ELF-1 (cell line): Measurements from ENCODE around the gene TPT1.
"Not testable (repeated sequence)": the region's sequence is repeated elsewhere in the genome, so short reads cannot be mapped to it uniquely, and the experiment has no call there.

ENCODE experiments used
- DNase-seq: peaks from one replicate; pipeline ENCODE4 v3.0.0-alpha.2; 2016; ENCODE audit warnings: low read depth, low spot score

The TPT1 gene

DNA sequence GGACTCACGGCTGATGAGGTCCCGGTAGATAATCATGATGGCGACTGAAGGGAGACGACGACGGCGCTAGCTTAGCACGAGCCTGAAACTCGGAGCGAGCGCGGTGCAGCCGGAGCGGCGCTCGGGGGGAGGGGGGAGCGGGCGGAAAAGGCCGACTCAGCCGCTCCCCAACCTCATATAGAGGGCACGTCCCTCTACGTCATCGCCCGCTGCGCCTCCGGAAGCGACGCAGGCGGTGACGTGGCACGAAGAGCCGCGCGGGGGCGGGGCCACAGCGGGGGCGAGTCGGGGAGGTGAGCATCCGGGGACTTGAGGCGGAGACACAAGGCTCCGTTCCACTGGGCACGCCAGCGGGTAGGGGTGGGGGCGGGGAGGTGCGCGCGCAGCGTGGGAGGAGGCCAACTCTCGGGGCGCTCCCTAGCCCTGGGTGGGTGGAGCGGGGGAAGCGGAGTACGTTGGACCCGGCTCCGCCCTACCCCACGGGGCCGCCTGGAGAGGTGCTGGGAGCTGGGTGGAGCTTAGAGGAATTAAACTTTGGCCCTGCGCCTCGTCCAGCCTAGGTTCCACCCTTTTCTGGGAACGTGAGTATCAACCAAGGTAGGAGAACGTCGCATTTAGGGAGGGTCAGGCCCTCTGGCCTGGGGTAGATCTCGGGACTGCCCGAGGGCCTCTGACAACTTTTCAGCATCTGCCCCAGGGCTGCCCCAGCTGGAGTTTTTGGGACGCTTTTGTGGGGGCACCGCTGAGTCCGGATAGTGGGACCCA lies at the start of gene TPT1:
Gene TPT1, minus strand, starts transcription at position 150 of the 765 bp plus-strand sequence. Its CDS starts 114 bp downstream, at position 36.
- peak; percentile 98 for DNase-seq

DNA sequence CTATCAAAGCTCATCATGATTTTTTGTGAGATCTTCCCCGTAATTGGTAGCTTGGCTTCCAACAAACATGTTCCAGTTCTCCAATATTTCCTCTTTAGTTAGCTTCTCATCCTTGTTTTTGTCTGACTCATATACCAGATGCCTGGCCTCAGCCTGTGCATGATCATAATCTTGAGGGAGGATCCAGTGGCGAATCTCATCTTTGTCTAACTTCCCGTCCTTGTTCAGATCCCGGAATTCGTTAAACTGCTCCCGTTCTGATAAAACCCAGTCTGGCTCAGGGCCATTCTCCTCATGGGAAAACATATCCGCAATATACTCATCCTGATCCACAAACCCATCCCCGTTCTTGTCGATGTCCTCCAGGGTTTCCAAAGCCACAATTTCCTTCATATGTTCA lies 49.4 kb upstream of the TPT1 start:
- not testable (repeated sequence) for DNase-seq

DNA sequence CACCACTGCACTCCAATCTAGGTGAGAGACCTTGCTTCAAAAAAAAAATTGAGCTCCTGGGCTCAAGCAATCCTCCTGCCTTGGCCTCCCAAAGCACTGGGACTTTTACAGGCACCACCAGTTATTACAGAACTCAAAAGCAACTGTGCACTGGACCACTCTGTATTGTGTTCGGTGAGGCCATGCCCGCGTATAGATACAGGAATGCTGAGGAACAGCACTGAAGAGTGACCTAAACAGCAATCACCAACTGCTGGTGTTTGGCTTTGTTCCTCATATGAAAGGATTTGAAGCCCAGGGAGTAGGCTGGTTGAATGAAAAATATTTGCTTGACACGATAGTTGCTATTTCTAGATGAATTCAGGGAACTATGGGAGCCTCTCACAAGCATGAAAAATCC lies 47.7 kb upstream of the TPT1 start:
- no peak for DNase-seq

DNA sequence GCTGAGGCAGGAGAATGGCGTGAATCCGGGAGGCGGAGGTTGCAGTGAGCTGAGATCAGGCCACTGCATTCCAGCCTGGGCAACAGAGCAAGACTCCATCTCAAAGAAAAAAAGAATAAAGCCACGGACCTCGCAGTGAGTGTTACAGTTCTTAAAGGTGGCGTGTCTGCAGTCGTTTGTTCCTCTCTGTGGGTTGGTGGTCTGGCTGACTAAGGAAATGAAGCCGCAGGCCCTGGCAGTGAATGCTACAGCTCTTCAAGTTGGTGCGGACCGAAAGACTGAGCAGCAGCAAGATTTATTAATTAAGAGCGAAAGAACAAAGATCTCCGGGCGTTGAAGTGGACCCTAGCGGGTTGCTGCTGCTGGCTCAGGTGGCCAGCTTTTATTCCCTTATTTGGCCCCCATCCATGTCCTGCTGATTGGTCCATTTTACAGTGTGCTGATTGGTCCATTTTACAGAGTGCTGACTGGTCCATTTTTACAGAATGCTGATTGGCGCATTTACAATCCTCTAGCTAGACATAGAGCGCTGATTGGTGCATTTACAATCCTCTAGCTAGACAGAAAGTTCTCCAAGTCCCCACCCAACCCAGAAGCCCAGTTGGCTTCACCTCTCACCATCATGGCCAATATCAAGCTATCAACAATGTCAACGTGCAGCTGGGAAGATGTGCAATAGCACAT lies 46.1 kb upstream of the TPT1 start:
- not testable (repeated sequence) for DNase-seq

DNA sequence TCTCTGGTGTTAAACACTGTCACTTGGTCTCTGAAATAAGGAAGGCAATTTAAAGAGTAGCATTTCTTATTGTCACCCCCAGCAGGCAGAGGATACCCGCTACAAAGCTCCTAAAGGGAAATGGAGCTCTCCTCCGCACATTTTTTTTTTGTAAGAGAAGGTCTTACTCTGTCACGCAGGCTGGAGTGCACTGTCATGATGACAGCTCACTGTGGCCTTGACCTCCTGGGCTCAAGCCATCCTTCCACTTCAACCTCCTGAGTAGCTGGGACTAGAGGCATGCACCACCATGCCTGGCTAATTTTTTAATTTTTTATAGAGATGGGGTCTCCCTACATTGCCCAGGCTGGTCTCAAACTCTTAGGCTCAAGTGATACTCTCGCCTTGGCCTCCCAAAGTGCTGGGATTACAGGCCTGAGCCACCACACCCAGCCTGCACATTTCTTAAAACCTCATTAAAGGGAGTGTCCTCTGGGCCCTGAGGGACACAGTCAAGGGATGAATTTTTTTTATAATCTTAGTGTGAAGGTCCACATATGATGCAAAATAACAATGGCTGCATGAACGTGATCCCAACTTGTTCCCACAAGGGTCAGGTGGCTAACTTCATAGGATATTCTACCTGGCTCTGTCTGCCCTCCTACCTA lies 45.0 kb upstream of the TPT1 start:
- no peak for DNase-seq

DNA sequence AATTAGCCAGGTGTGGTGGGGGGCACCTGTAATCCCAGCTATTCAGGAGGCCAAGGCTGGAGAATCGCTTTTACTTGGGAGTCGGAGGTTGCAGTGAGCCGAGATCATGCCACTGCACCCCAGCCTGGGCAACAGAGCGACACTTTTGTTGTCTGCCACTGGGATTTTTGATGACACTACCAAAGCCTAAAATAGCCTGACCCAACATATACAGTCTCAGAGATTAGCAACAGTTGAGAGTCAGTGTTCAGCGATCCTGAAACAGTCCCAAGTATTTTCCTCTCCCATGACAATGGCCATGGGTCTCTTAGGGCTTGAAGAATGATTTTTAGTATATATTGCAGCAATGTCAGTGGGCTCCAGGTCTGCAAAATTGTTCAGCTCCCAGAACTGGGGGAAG lies 44.3 kb upstream of the TPT1 start:
- DNase-seq, result no peak

DNA sequence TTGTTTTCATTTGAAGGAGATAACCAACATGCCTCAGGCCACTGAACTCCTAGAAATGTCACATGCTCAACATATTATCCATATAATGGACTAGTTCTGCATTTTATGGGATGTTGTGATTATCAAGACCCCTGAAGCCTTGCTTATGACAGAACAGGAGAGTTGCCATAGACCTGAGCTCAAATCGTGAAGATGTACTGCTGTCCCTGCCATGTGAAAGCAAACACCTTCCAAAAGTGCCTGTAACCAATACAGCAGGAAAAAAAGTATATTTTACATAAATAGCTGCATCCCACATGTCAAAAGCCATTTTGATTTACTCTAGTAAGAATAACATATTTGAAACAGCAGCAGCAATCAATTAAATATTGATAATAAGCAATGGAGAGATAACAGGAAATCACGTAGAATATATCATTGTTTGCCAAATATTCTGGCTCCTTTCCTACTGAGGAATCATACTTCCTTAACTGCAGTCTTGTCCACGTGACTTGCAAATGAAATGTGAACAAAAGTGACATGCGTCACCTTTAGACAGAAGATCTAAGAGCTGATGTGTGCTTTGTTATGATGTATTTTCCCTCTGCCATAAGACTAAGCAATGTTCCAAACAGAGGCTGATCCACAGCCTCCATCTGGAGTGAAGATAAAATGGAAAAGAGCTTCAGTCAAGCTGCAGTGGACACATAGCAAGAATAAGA lies 43.6 kb upstream of the TPT1 start:
- DNase-seq, result no peak

DNA sequence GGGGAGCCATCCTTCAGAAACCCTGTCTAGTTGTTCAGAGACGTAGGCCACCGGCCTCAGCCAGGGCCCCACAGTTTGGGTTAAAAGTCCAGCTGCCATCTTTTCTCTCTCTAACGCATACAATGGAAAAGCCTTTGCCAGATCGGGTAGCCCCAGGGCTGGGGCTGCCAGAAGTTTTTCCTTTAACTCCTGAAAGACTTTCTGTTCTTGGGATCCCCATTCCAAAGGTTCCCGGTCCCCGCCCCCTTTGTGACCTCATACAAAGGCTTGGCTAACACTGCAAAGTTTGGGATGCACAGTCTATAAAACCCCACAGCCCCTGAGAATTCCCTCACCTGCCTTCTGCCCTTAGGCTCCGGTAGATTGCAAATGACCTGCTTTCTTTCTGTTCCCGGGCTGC lies 41.8 kb upstream of the TPT1 start:
- DNase-seq, result not testable (repeated sequence)

DNA sequence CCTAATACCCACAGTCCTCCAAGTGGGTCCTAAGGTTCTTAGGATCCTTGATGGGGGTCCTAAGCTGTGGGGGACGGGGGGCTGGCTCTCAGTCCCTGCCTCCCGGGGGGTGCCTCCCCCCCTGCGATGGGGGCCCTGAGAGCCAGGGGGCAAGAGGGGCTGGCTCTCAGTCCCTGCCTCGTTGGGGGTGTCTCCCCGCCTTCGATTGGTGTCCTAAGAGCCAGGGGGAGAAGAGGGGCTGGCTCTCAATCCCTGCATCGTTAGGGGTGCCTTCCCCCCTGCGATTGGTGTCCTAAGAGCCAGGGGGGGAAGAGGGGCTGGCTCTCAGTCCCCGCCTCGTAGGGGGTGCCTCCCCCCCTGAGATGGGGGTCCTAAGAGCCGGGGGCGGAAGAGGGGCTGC lies 40.2 kb upstream of the TPT1 start:
- no peak for DNase-seq

DNA sequence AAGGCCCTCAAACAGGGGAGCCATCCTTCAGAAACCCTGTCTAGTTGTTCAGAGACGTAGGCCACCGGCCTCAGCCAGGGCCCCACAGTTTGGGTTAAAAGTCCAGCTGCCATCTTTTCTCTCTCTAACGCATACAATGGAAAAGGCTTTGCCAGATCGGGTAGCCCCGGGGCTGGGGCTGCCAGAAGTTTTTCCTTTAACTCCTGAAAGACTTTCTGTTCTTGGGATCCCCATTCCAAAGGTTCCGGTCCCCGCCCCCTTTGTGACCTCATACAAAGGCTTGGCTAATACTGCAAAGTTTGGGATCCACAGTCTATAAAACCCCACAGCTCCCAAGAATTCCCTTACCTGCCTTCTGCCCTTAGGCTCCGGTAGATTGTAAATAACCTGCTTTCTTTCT lies 39.7 kb upstream of the TPT1 start:
- peak; percentile 55 for DNase-seq

DNA sequence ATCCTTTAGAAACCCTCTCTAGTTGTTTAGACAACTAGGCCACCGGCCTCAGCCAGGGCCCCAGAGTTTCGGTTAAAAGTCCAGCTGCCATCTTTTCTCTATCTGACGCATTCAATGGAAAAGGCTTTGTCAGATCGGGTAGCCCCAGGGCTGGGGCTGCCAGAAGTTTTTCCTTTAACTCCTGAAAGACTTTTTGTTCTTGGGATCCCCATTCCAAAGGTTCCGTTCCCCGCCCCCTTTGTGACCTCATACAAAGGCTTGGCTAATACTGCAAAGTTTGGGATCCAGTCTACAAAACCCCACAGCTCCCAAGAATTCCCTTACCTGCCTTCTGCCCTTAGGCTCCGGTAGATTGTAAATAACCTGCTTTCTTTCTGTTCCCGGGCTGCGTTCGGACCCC lies 38.5 kb upstream of the TPT1 start:
- DNase-seq, result peak; percentile 90

DNA sequence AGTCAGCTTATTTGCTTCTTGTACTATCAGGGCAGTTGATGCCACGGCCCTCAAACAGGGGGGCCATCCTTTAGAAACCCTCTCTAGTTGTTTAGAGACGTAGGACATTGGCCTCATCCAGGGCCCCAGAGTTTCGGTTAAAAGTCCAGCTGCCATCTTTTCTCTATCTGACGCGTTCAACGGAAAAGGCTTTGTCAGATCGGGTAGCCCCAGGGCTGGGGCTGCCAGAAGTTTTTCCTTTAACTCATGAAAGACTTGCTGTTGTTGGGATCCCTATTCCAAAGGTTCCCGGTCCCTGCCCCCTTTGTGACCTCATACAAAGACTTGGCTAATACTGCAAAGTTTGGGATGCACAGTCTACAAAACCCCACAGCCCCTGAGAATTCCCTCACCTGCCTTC lies 37.8 kb upstream of the TPT1 start:
- DNase-seq, result peak; percentile 67

DNA sequence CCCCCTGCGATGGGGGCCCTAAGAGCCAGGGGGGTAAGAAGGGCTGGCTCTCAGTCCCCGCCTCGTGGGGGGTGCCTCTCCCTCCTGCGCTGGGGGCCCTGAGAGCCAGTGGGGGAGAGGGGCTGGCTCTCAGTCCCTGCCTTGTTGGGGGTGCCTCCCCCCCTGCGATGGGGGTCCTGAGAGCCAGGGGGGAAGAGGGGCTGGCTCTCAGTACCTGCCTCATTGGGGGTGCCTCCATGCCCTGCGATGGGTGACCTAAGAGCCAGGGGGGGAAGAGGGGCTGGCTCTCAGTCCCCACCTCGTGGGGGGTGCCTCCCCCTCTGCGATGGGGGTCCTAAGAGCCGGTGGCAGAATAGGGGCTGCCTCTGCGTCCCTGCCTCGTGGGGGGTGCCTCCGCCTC lies 36.3 kb upstream of the TPT1 start:
- DNase-seq, result not testable (repeated sequence)

DNA sequence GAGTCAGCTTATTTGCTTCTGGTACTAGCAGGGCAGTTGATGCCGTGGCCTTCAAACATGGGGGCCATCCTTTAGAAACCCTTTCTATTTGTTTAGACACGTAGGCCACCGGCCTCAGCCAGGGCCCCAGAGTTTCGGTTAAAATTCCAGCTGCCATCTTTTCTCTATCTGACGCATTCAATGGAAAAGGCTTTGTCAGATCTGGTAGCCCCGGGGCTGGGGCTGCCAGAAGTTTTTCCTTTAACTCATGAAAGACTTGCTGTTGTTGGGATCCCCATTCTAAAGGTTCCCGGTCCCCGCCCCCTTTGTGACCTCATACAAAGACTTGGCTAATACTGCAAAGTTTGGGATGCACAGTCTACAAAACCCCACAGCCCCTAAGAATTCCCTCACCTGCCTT lies 35.7 kb upstream of the TPT1 start:
- DNase-seq, result peak; percentile 62

DNA sequence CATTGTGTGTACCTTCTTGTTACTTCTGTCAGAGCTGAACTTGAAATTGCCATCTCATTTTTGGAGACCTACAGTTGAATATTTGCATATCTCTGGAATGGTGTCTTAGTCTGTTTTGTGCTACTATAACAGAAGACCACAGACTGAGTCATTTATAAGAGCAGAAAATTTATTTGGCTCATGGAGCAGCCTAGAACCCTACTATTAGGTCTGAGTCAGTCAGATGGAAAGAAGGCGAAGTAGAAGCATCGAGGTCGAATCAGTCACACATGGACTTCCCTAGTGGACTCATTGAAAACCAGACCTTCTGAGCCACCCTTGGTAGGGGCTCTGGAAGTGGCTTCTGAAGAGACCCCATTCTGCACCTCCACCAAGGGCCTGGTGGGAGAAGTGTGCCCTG lies 33.9 kb upstream of the TPT1 start:
- no peak for DNase-seq

DNA sequence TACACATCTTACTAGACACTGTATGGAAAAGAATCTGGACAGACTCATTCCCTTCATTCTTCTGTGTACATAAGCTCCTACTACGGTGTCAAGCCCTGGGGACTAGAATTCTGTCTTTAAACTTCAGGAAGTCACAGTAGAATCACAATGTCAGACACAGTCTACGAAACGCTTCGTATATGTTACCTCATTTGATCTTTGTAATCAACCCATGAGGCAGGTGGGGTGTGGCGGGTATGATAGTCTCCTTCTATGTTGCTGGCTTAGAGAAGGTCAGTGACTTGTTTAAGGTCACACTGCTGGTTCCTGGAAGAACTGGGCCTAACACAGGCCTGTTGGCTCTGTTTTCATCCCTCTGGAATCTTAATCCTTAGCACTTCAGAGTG lies 32.2 kb upstream of the TPT1 start:
- DNase-seq, result no peak

DNA sequence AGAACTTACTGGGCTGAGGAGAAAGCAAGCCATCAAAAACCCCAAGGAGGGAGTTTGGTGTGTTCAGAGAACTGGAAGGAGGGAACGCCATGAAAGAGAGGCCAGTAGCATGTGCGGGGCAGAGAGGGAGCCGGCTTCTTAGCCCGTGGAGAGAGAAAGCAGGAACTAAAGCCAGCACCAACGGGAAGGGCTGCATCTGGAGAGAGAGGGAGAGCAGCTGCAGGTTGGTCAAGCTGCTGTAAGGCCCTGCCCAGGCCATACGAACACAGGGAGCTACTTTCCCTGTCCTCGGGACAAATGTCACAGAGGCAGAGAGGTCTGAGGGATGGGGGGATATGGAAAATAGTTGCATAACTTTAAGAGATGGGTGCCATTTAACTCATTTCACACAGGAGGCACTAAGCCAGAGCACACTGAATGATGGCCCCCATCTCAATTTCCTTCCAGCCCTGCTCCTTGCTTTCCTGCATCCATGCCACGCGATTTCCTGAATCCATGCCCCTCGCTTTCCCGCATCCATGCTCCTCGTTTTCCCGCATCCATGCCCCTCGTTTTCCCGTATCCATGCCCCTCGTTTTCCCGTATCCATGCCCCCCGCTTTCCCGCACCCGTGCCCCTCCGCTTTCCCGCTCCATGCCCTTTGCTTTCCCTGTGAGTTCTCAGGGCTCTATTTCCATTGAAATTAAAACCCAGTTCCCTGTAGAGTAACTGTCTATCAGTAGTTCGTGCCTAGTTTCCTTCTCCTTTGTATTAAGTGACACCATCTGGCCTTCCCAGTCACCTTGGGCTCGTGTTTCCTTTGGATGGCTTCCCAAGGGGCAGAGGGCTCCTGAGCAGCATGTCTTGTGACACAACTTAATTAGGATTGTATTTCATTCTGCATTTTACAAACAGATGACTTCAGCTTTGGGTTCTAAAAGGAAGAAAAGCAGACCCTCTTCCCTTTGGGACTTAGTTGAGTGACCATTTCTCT lies 31.5 kb upstream of the TPT1 start:
- no peak for DNase-seq

DNA sequence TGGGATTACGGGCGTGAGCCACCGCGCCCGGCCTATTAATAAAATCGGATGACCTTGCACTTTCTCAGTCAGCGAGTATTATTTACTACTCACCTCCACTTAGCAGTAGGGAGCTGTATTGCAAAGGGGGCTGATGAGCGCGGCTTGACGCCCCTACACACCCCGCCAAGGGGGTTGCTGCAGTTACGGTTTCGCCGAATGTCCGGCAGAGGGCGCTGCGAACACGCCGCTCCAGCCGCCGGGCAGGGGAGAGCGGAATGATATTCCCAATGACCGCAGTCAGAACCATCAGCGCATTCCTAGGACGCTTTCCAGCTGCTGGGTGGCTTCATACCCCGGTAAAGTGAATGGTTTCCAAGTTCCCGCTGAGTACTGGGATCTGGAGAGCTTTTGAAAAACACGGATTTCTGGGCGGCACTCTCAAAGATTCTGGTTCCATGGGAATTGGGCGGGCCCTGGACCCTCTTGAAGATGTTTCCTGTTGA lies 30.0 kb upstream of the TPT1 start:
- peak; percentile 92 for DNase-seq

DNA sequence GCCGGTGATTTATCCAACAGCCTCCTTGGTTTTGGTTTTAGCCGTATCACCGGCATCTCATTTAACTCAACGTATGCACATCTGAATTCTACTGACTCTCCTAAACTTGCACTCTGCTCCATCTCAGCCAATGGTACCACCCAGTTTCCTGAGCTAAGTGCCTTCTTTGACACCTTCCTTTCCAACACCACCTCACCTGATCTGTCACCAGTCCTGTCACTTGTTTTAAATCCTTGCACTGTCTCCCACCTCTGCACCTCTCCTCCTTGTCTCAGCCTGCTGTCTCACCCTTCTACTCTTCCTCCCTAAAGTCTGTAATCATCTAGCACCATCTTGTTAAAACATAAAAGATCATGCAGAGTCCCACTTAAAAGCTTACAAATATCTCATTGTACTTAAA lies 28.1 kb upstream of the TPT1 start:
- DNase-seq, result no peak

DNA sequence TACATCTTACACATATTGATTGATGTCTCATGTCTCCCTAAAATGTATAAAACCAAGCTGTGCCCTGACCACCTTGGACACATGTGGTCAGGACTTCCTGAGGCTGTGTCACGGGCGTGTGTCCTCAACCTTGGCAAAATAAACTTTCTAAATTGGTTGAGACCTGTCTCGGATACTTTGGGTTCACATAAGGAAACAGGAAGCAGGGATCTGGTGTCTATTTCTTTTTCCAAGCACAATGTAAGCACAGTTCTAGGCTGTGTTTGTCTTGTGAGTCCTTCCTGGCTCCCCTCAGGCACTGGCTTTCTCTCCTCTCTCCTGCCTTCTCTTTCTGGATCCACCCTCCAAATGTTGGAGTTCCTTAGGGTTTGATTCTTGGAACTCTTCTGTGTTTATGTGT lies 27.6 kb upstream of the TPT1 start:
- no peak for DNase-seq

DNA sequence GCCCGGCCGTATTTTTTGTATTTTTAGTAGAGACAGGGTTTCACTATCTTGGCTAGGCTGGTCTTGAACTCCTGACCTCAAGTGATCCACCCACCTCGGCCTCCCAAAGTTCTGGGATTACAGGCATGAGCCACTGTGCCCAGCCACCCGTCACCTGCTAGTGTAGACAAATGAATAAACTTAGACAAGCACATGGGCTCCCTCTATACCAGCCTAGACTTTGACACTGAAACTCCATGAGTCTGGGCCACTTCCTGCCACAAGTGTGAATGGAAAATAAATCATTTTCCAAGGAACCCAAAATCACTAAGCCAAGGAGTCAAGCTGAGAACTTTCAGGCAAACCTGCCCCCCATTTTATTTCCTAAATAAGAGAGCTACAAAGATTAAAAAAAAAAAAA lies 27.0 kb upstream of the TPT1 start:
- no peak for DNase-seq
